ENCODE measurements around the gene RNF14. TPM values are rescaled to one million over a fixed set of nuclear protein-coding genes. Genes with fewer than 3 reads are reported as not detected.
"Not testable (repeated sequence)": the region's sequence is repeated elsewhere in the genome, so short reads cannot be mapped to it uniquely, and the experiment has no call there.

Gene RNF14
- total RNA-seq, 4 donors from 2014 or later, result 72.6 to 115 (median 96.9) TPM

GRCh38 chr5:142025637-142026036, 56.7 kb downstream of the RNF14 start:
- Histone ChIP-seq H3K36me3 (no peaks in the 10 kb centered on the region), H3K4me3 (peak overlapping the region in 1 of 2 donors; percentile 49), H3K27ac (peak overlapping the region; percentile 83 to 88 (median 88)), H3K4me1 (peaks cover 0 to 5% (median 3%) of the 10 kb centered on the region in 3 donors), H3K9me3 (peaks cover 0 to 3% (median 0%) of the 10 kb centered on the region in 3 donors), H3K27me3 (no peaks in the 10 kb centered on the region)
- 65 to 96% methylated on average over 4 to 8 of the region's 8 CpGs for WGBS, 2 donors (ENCODE audit: low coverage in 1 of 2)
- no peak for ATAC-seq
- TF ChIP-seq EP300 (IDR thresholded peaks at IDR 0.05), result no peak
- TF ChIP-seq POLR2AphosphoS5 (IDR thresholded peaks at IDR 0.05), result no peak
- no peak for TF ChIP-seq CTCF (IDR thresholded peaks at IDR 0.05)
- TF ChIP-seq POLR2A (IDR thresholded peaks at IDR 0.05), result no peak

DNA sequence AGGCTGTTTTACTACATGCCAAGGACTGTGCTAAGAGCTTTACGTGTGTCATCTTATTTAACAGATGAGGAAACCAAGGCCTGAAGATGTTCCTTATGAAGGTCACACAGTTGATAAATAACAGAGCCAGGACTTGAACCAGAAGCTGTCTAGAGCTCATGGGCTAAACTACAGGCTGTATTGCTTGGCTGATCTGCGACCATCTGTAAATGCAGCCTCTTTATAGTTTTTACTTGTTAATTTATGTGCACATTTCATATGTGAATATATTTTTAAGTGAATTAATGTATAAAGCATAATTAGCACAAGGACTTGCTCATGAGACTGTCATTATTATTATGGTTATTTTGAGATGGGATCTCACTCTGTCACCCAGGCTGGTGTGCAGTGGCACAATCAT, 63.2 kb downstream of the RNF14 start:
- Histone ChIP-seq H3K36me3 (no peaks in the 10 kb centered on the region), H3K27ac (no peak overlapping the region), H3K4me1 (no peaks in the 10 kb centered on the region), H3K9me3 (no peaks in the 10 kb centered on the region), H3K27me3 (no peaks in the 10 kb centered on the region), H3K4me3 (no peak overlapping the region)
- no peak for TF ChIP-seq POLR2AphosphoS5 (IDR thresholded peaks at IDR 0.05)
- TF ChIP-seq CTCF (IDR thresholded peaks at IDR 0.05), result no peak
- TF ChIP-seq EP300 (IDR thresholded peaks at IDR 0.05), result no peak
- no peak for ATAC-seq
- 100% methylated on average over 1 to 2 of the region's 2 CpGs for WGBS, 2 donors (ENCODE audit: low coverage in 1 of 2)

DNA sequence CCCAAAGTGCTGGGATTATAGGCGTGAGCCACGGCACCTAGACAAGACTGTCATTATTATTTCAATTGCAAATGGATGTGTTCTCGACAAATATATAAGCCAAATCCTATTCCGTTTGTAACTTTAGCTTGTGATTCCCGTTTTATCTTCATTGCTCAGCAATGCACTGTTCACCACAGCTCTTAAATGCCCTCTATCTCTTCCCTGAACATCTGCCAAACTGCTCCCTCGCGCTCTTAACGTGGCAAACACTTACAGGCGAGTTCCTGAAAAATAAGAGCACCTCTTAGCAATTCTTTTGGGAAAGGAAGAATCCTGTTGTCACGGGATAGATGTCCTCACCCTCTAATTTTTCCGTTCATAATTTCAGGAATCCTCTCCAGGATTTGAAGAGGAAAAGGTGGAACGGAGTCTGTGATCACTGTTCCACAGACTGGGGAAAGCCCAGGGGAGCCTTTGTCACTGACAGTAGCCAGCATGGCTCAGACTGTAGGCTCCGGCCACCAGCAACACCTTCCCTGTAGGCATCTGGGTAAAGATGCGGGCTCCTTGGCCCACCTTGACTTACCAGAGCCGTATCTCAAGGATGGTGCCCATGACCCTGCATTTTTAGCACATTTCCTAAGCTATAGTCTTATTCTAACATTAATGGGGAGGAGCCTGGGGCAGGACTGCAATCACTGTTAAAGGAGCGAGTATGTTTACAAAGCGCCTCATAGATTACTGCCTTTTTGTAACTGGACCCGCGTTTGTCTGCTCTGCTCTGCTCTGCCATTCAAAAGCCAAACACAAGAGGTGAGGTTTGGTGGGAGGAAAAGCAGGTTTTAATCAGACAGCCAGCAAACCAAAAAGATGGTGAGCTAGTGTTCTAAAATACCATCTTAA, 64.1 kb downstream of the RNF14 start:
- H3K4me3 ChIP-seq, result no peak overlapping the region
- no peaks in the 10 kb centered on the region for H3K4me1 ChIP-seq
- no peaks in the 10 kb centered on the region for H3K9me3 ChIP-seq
- 55 to 80% methylated on average over 9 to 15 of the region's 19 CpGs for WGBS, 2 donors (ENCODE audit: low coverage in 1 of 2)
- no peak overlapping the region for H3K27ac ChIP-seq
- TF ChIP-seq POLR2AphosphoS5 (IDR thresholded peaks at IDR 0.05), result no peak
- TF ChIP-seq CTCF (IDR thresholded peaks at IDR 0.05), result no peak
- TF ChIP-seq POLR2A (IDR thresholded peaks at IDR 0.05), result no peak
- no peak for TF ChIP-seq EP300 (IDR thresholded peaks at IDR 0.05)
- ATAC-seq, result no peak
- H3K36me3 ChIP-seq, result no peaks in the 10 kb centered on the region
- H3K27me3 ChIP-seq, result no peaks in the 10 kb centered on the region

DNA sequence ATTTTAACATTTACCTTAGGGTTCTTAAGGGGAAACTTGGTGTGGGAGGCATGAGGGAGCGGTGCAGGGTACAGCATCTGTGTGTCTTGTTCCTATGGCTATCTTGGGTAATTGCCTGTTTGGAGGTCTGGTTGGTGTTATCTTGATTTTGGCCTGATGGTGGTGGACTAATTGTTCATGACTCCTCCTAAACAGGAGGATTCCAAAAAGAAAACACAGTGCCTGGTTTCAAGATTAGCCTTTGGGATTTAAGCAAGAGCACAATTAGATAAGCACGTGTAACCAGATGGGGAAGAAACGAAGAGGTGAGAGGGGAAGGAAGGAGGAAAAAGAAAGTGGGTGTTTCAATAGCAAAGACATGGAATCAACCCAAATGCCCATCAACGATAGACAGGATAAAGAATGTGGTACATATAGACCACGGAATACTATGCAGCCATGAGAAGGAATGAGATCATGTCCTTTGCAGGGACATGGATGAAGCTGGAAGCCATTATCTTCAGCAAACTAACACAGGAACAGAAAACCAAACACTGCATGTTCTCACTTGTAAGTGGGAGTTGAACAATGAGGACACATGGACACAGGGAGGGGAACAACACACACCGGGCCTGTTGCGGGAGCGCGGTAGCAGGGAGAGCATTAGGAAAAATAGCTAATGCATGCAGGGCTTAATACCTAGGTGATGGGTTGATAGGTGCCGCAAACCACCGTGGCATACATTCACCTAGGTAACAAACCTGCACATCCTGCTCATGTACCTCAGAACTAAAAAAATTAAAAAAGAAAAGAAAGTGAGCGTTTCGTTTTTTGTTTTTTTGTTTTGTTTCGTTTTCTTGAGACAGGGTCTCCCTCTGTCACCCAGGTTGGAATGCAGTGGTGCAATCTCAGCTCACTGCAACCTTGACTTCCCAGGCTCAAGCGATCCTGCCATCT, 65.0 kb downstream of the RNF14 start:
- not testable (repeated sequence) for ATAC-seq, H3K4me1 ChIP-seq, H3K4me3 ChIP-seq, H3K36me3 ChIP-seq, H3K9me3 ChIP-seq, H3K27ac ChIP-seq, H3K27me3 ChIP-seq
- 89% methylated on average over 14 to 15 of the region's 15 CpGs for WGBS, 2 donors (ENCODE audit: low coverage in 1 of 2)

DNA sequence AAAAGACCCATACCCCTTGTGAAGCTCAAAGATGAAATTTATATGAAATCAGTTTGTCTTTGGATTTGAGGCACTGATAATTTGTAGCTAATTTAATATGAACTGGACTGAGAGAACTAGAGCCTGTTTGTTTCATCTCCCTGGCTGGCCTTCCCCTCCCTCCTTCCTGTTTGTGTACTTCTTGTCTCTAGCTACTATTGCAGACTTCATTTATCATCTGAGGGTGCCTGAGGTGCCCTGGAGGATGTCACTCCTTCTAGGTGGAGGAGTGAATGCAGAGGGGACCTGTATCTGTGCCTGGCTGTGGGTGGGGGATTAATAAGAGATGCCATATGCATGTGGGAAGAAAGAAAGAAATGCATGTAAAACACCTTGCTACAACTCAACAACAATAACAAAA, 66.1 kb downstream of the RNF14 start:
- Histone ChIP-seq H3K27me3 (no peaks in the 10 kb centered on the region), H3K36me3 (no peaks in the 10 kb centered on the region), H3K4me1 (no peaks in the 10 kb centered on the region), H3K27ac (no peak overlapping the region), H3K4me3 (no peak overlapping the region), H3K9me3 (no peaks in the 10 kb centered on the region)
- TF ChIP-seq POLR2AphosphoS5 (IDR thresholded peaks at IDR 0.05), result no peak
- no peak for TF ChIP-seq POLR2A (IDR thresholded peaks at IDR 0.05)
- TF ChIP-seq CTCF (IDR thresholded peaks at IDR 0.05), result no peak
- no peak for TF ChIP-seq EP300 (IDR thresholded peaks at IDR 0.05)
- ATAC-seq, result no peak

Measured in gastroesophageal sphincter (tissue), 4 donors.